Left hindlimb (tissue), 1 donor: ENCODE results near the gene SEC31A.
"Not testable (repeated sequence)": the region's sequence is repeated elsewhere in the genome, so short reads cannot be mapped to it uniquely, and the experiment has no call there.

Experiments
- DNase-seq: peaks from one replicate; pipeline ENCODE4 v3.0.0-alpha.2; 2018

The SEC31A gene

GRCh38 chr4:82896755-82897154, 5.8 kb upstream of the SEC31A start:
- DNase-seq: no peak

- DNase-seq: no peak
Observed at GRCh38 chr4:82893942-82894341, 3.0 kb upstream of the SEC31A start.

GRCh38 chr4:82892467-82892802, 1.5 kb upstream of the SEC31A start:
- DNase-seq: no peak

GRCh38 chr4:82891707-82892466, 934 bp upstream of the SEC31A start:
- DNase-seq: no peak

GRCh38 chr4:82890528-82890900, 439 bp downstream of the SEC31A start:
- no peak for DNase-seq

GRCh38 chr4:82889287-82889686, 1.7 kb downstream of the SEC31A start:
- DNase-seq: no peak

GRCh38 chr4:82886147-82886942, 4.6 kb downstream of the SEC31A start:
- no peak for DNase-seq

- DNase-seq: no peak
Observed at GRCh38 chr4:82885410-82885809, 5.5 kb downstream of the SEC31A start.

- no peak for DNase-seq
Observed at GRCh38 chr4:82868572-82868971, 22.4 kb downstream of the SEC31A start.

- no peak for DNase-seq
Observed at GRCh38 chr4:82866706-82867385, 24.1 kb downstream of the SEC31A start.

GRCh38 chr4:82866033-82866432, 24.9 kb downstream of the SEC31A start:
- not testable (repeated sequence) for DNase-seq

GRCh38 chr4:82865592-82865991, 25.4 kb downstream of the SEC31A start:
- DNase-seq: no peak

- DNase-seq: no peak
Observed at GRCh38 chr4:82864336-82864979, 26.5 kb downstream of the SEC31A start.

- DNase-seq: no peak
Observed at GRCh38 chr4:82861529-82861928, 29.4 kb downstream of the SEC31A start.

- not testable (repeated sequence) for DNase-seq
Observed at GRCh38 chr4:82860487-82860886, 30.5 kb downstream of the SEC31A start.

GRCh38 chr4:82852751-82853285, 38.1 kb downstream of the SEC31A start:
- DNase-seq: no peak

- DNase-seq: no peak
Observed at GRCh38 chr4:82851885-82852750, 38.8 kb downstream of the SEC31A start.

GRCh38 chr4:82851318-82851717, 39.6 kb downstream of the SEC31A start:
- no peak for DNase-seq

GRCh38 chr4:82850684-82851083, 40.3 kb downstream of the SEC31A start:
- no peak for DNase-seq

- no peak for DNase-seq
Observed at GRCh38 chr4:82848706-82849105, 42.2 kb downstream of the SEC31A start.

GRCh38 chr4:82842593-82842992, 48.4 kb downstream of the SEC31A start:
- no peak for DNase-seq

- no peak for DNase-seq
Observed at GRCh38 chr4:82839624-82840023, 51.3 kb downstream of the SEC31A start.
